ENCODE results near the gene ANKLE1. TPM values are rescaled to one million over a fixed set of nuclear protein-coding genes. Genes with fewer than 3 reads are reported as not detected.

ANKLE1 gene
- polyA plus RNA-seq, 2 of the 4 experiments (the other 2 are of a cell fraction) = 0.56 to 0.74 TPM

GRCh38 chr19:17283504-17283996 is 1.8 kb downstream of the ANKLE1 start:
- FAIRE-seq (no peak), ATAC-seq (no peak)

GRCh38 chr19:17285415-17286135 is 3.9 kb downstream of the ANKLE1 start:
- no peak for FAIRE-seq
- Histone ChIP-seq H3K4me1 (no peaks in the 10 kb centered on the region), H3K27ac (no peak overlapping the region), H3K4me2 (no peak overlapping the region), H3K4me3 (no peak overlapping the region), H3K9me3 (no peaks in the 10 kb centered on the region)
- DNase-seq (ENCODE audit: low read depth in 1 of 2, low spot score in 1 of 2) = no peak
- ChIA-PET POLR2A (no interaction called here), CTCF (interaction anchor here (0.7 to 5.1 kb wide), 5 partner anchors 9 to 80 kb away, joined by 3 to 77 read pairs (median 3); partner anchors contain the start of gene USHBP1)
- 79% methylated on average over 17 of the region's 18 CpGs for WGBS (ENCODE audit: missing lambda C conversion rate)
- TF ChIP-seq NR3C1 (IDR thresholded peaks at IDR 0.05) = no peak
- no peak for ATAC-seq

More at GRCh38 chr19:17283504-17283996, 1.8 kb downstream of the ANKLE1 start:
- POLR2A ChIA-PET = no interaction called here
- no peak overlapping the region for H3K4me2 ChIP-seq
- H3K27ac ChIP-seq = no peak overlapping the region
- CTCF ChIA-PET = interaction anchor here (0.6 to 5.1 kb wide), 24 partner anchors 9 to 622 kb away, joined by 3 to 77 read pairs (median 4); partner anchors contain the start of genes OCEL1, TMEM38A and USHBP1
- H3K4me1 ChIP-seq = no peaks in the 10 kb centered on the region
- no peak overlapping the region for H3K4me3 ChIP-seq
- no peak for TF ChIP-seq HES2 (IDR thresholded peaks at IDR 0.05)
- no peak for TF ChIP-seq CHD2 (IDR thresholded peaks at IDR 0.05; ENCODE audit: low read length, partially characterized antibody)
- TF ChIP-seq USF2 (IDR thresholded peaks at IDR 0.05) = no peak
- TF ChIP-seq E2F6 (IDR thresholded peaks at IDR 0.05; ENCODE audit: borderline replicate concordance, low read depth) = no peak
- TF ChIP-seq KDM5A (IDR thresholded peaks at IDR 0.05) = no peak
- no peak for TF ChIP-seq EHF (CRISPR knock-in tag; IDR thresholded peaks at IDR 0.05)
- 63% methylated on average over 4 of the region's 7 CpGs for WGBS (ENCODE audit: missing lambda C conversion rate)
- H3K9me3 ChIP-seq = no peaks in the 10 kb centered on the region
- no peak for DNase-seq (ENCODE audit: low read depth in 1 of 2, low spot score in 1 of 2)

GRCh38 chr19:17286263-17286662 is 4.6 kb downstream of the ANKLE1 start:
- no peak overlapping the region for H3K4me2 ChIP-seq
- DNase-seq (ENCODE audit: low read depth in 1 of 2, low spot score in 1 of 2) (no peak), FAIRE-seq (no peak), ATAC-seq (no peak)
- 90% methylated on average over 3 of the region's 11 CpGs for WGBS (ENCODE audit: missing lambda C conversion rate)
- H3K9me3 ChIP-seq = no peaks in the 10 kb centered on the region
- no peaks in the 10 kb centered on the region for H3K4me1 ChIP-seq
- ChIA-PET POLR2A (no interaction called here), CTCF (interaction anchor here (1.0 to 1.1 kb wide), 3 partner anchors 25 to 81 kb away, joined by 3 to 4 read pairs (median 3); no protein-coding TSS in a partner anchor)
- no peak overlapping the region for H3K27ac ChIP-seq
- H3K4me3 ChIP-seq = no peak overlapping the region
- TF ChIP-seq RNF2 (IDR thresholded peaks at IDR 0.05; ENCODE audit: borderline replicate concordance, low read depth) (no peak), EHF (CRISPR knock-in tag; IDR thresholded peaks at IDR 0.05) (no peak), CEBPB (IDR thresholded peaks at IDR 0.05) (no peak), HOXA7 (CRISPR knock-in tag; IDR thresholded peaks at IDR 0.05) (no peak), ZFP36 (IDR thresholded peaks at IDR 0.05; ENCODE audit: borderline replicate concordance, partially characterized antibody) (no peak), ZC3H11A (IDR thresholded peaks at IDR 0.05) (no peak), HDAC2 (IDR thresholded peaks at IDR 0.05) (no peak)

GRCh38 chr19:17286752-17287151 is 5.1 kb downstream of the ANKLE1 start:
- no peak for TF ChIP-seq BHLHE40 (IDR thresholded peaks at IDR 0.05; ENCODE audit: low read depth, low read length)
- FAIRE-seq (no peak), DNase-seq (ENCODE audit: low read depth in 1 of 2, low spot score in 1 of 2) (no peak), ATAC-seq (no peak)
- H3K27ac ChIP-seq = no peak overlapping the region
- H3K9me3 ChIP-seq = no peaks in the 10 kb centered on the region
- POLR2A ChIA-PET = no interaction called here
- CTCF ChIA-PET = interaction anchor here (0.6 to 1.1 kb wide), 2 partner anchors 15 to 25 kb away, joined by 3 read pairs; no protein-coding TSS in a partner anchor
- 0 out of 3 replicates have a peak, but pooled peaks cover 2% of the 10 kb centered on the region for H3K4me1 ChIP-seq
- WGBS (ENCODE audit: missing lambda C conversion rate) = 83% methylated on average over 9 of the region's 9 CpGs
- H3K4me2 ChIP-seq = no peak overlapping the region
- H3K4me3 ChIP-seq = no peak overlapping the region

Measured in A549 (cell line).